ENCODE measurements around the gene OR10V1. TPM values are rescaled to one million over a fixed set of nuclear protein-coding genes. Genes with fewer than 3 reads are reported as not detected.
A peak's percentile ranks its signal among the peaks of the same experiment; 100 is the strongest.

OR10V1 gene
- total and polyA plus RNA-seq, 9 of the 15 experiments (the other 6 are each of a cell fraction or from before 2014, with no cell fraction given) = not detected

GRCh38 chr11:59755701-59756557 is 42.3 kb upstream of the OR10V1 start (continued):
- no peak for TF ChIP-seq ZNF23 (CRISPR knock-in tag; IDR thresholded peaks at IDR 0.05)
- TF ChIP-seq ARID1B (IDR thresholded peaks at IDR 0.05) = peak; percentile 71
- no peak for TF ChIP-seq ESRRB (CRISPR knock-in tag; IDR thresholded peaks at IDR 0.05; ENCODE audit: borderline replicate concordance)
- no peak for TF ChIP-seq HDAC3 (IDR thresholded peaks at IDR 0.05; ENCODE audit: borderline replicate concordance, partially characterized antibody)
- TF ChIP-seq, protein P1, sequence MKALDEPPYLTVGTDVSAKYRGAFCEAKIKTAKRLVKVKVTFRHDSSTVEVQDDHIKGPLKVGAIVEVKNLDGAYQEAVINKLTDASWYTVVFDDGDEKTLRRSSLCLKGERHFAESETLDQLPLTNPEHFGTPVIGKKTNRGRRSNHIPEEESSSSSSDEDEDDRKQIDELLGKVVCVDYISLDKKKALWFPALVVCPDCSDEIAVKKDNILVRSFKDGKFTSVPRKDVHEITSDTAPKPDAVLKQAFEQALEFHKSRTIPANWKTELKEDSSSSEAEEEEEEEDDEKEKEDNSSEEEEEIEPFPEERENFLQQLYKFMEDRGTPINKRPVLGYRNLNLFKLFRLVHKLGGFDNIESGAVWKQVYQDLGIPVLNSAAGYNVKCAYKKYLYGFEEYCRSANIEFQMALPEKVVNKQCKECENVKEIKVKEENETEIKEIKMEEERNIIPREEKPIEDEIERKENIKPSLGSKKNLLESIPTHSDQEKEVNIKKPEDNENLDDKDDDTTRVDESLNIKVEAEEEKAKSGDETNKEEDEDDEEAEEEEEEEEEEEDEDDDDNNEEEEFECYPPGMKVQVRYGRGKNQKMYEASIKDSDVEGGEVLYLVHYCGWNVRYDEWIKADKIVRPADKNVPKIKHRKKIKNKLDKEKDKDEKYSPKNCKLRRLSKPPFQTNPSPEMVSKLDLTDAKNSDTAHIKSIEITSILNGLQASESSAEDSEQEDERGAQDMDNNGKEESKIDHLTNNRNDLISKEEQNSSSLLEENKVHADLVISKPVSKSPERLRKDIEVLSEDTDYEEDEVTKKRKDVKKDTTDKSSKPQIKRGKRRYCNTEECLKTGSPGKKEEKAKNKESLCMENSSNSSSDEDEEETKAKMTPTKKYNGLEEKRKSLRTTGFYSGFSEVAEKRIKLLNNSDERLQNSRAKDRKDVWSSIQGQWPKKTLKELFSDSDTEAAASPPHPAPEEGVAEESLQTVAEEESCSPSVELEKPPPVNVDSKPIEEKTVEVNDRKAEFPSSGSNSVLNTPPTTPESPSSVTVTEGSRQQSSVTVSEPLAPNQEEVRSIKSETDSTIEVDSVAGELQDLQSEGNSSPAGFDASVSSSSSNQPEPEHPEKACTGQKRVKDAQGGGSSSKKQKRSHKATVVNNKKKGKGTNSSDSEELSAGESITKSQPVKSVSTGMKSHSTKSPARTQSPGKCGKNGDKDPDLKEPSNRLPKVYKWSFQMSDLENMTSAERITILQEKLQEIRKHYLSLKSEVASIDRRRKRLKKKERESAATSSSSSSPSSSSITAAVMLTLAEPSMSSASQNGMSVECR (CRISPR knock-in tag; IDR thresholded peaks at IDR 0.05) = no peak; the same call in 1 of the 2 replicates
- no peak for TF ChIP-seq RBM39 (optimal IDR thresholded peaks at IDR 0.05; ENCODE audit: low read depth, low read length)
- TF ChIP-seq, protein P2, sequence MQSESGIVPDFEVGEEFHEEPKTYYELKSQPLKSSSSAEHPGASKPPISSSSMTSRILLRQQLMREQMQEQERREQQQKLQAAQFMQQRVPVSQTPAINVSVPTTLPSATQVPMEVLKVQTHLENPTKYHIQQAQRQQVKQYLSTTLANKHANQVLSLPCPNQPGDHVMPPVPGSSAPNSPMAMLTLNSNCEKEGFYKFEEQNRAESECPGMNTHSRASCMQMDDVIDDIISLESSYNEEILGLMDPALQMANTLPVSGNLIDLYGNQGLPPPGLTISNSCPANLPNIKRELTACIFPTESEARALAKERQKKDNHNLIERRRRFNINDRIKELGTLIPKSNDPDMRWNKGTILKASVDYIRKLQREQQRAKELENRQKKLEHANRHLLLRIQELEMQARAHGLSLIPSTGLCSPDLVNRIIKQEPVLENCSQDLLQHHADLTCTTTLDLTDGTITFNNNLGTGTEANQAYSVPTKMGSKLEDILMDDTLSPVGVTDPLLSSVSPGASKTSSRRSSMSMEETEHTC (IDR thresholded peaks at IDR 0.05) = peak; percentile 74
- TF ChIP-seq DIDO1 (tag; IDR thresholded peaks at IDR 0.05; ENCODE audit: low read depth) = no peak
- no peak for TF ChIP-seq GABPB1 (CRISPR knock-in tag; IDR thresholded peaks at IDR 0.05)
- TF ChIP-seq ZNF436 (CRISPR knock-in tag; IDR thresholded peaks at IDR 0.05) = no peak
- TF ChIP-seq, protein P3, sequence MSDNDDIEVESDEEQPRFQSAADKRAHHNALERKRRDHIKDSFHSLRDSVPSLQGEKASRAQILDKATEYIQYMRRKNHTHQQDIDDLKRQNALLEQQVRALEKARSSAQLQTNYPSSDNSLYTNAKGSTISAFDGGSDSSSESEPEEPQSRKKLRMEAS (CRISPR knock-in tag; IDR thresholded peaks at IDR 0.05) = no peak
- TF ChIP-seq ZNF324 (CRISPR knock-in tag; IDR thresholded peaks at IDR 0.05) = no peak
- peak; percentile 67 for TF ChIP-seq ZFX (CRISPR knock-in tag; IDR thresholded peaks at IDR 0.05)
- TF ChIP-seq KDM5B (IDR thresholded peaks at IDR 0.05; ENCODE audit: insufficient replicate concordance, low read depth, low read length) = no peak
- TF ChIP-seq, protein P4, sequence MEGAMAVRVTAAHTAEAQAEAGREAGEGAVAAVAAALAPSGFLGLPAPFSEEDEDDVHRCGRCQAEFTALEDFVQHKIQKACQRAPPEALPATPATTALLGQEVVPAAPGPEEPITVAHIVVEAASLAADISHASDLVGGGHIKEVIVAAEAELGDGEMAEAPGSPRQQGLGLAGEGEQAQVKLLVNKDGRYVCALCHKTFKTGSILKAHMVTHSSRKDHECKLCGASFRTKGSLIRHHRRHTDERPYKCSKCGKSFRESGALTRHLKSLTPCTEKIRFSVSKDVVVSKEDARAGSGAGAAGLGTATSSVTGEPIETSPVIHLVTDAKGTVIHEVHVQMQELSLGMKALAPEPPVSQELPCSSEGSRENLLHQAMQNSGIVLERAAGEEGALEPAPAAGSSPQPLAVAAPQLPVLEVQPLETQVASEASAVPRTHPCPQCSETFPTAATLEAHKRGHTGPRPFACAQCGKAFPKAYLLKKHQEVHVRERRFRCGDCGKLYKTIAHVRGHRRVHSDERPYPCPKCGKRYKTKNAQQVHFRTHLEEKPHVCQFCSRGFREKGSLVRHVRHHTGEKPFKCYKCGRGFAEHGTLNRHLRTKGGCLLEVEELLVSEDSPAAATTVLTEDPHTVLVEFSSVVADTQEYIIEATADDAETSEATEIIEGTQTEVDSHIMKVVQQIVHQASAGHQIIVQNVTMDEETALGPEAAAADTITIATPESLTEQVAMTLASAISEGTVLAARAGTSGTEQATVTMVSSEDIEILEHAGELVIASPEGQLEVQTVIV (CRISPR knock-in tag; IDR thresholded peaks at IDR 0.05; ENCODE audit: borderline replicate concordance) = no peak
- peak; percentile 12 for TF ChIP-seq EP300 (IDR thresholded peaks at IDR 0.05; ENCODE audit: low read length)
